Endothelial cell of umbilical vein (primary cell): ENCODE results near the gene TRAPPC2L.

Experiments used
- JUN ChIP-seq: IDR thresholded peaks from 2 replicates; pipeline ENCODE4 v1.6.1; 2011; ENCODE audit warnings: borderline replicate concordance, low read depth; ENCODE audit not compliant: insufficient read length, insufficient read depth
- POLR2A ChIP-seq: IDR thresholded peaks from 2 replicates; pipeline ENCODE4 v1.6.1; 2012; ENCODE audit warnings: low read depth, mild to moderate bottlenecking, control low read depth, low read length
- POLR2AphosphoS5 ChIP-seq: IDR thresholded peaks from 2 replicates; pipeline ENCODE4 v1.6.1; 2012; ENCODE audit warnings: low read depth, mild to moderate bottlenecking, control low read depth, low read length, moderate library complexity; ENCODE audit not compliant: insufficient read depth
- TF ChIP-seq, protein P1 (sequence below), 2 donors: IDR thresholded peaks; 1 replicate in 1 of 2; 2 replicates in 1 of 2; pipeline ENCODE4 v1.5.1; 2011; ENCODE audit warnings: low read length in 2 of 2, mild to moderate bottlenecking in 2 of 2, moderate library complexity in 2 of 2, control low read depth in 1 of 2, inconsistent platforms in 1 of 2, low read depth in 1 of 2; ENCODE audit not compliant: insufficient read depth in 1 of 2; ENCODE audit errors: extremely low read depth in 1 of 2

DNA sequence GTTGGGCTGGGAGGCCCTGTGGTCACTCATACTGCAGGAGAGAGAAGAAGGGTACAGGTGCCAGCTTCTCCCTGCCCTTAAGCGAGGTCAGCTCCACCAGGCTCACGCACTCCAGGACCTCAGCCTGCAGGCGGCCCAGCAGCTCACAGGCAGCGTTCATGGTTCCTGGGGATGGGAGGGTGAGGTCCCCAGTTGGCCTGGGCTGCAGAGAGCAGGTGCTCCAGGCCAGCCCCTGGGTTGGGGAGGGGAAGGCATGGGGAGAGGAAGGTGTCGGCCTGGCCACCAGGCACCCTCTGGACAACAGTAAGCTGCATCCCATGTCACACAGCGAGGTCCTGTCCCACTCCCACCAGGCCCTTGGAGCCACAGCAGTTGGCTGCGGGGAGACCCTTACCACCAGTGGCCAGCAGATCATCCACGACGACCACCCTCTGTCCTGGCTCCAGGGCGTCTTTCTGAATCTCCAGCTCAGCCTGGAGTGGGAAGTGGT lies 47.2 kb upstream of the TRAPPC2L start:
- TF ChIP-seq JUN (no peak), POLR2A (no peak), POLR2AphosphoS5 (no peak)
- TF ChIP-seq, protein P1, sequence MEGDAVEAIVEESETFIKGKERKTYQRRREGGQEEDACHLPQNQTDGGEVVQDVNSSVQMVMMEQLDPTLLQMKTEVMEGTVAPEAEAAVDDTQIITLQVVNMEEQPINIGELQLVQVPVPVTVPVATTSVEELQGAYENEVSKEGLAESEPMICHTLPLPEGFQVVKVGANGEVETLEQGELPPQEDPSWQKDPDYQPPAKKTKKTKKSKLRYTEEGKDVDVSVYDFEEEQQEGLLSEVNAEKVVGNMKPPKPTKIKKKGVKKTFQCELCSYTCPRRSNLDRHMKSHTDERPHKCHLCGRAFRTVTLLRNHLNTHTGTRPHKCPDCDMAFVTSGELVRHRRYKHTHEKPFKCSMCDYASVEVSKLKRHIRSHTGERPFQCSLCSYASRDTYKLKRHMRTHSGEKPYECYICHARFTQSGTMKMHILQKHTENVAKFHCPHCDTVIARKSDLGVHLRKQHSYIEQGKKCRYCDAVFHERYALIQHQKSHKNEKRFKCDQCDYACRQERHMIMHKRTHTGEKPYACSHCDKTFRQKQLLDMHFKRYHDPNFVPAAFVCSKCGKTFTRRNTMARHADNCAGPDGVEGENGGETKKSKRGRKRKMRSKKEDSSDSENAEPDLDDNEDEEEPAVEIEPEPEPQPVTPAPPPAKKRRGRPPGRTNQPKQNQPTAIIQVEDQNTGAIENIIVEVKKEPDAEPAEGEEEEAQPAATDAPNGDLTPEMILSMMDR (IDR thresholded peaks at IDR 0.05; ENCODE audit: extremely low read depth in 1 of 2, insufficient read depth in 1 of 2, low read depth in 1 of 2, low read length in 2 of 2): no peak
